LHCN-M2 (cell line): ENCODE measurements around the gene CAPN12. TPM values are rescaled to one million over a fixed set of nuclear protein-coding genes. Genes with fewer than 3 reads are reported as not detected.
A peak's percentile ranks its signal among the peaks of the same experiment; 100 is the strongest.

ENCODE experiments used
- DNase-seq: peaks from one replicate; pipeline ENCODE4 v3.0.0-alpha.2; 2012; ENCODE audit warnings: low read depth
- total RNA-seq: library from RNA; depleted of rRNA; stranded (reverse); fragments of >200 nt; gene quantifications from 2 replicates; pipeline ENCODE4 v1.2.3, GENCODE V29; 2014

The CAPN12 gene
- total RNA-seq, 1 experiment from 2014 or later = not detected

- no peak for DNase-seq
Observed at GRCh38 chr19:38739440-38740256, 4.6 kb downstream of the CAPN12 start.

- DNase-seq = no peak
Observed at GRCh38 chr19:38737921-38738737, 6.1 kb downstream of the CAPN12 start.

- DNase-seq = no peak
Observed at GRCh38 chr19:38737281-38737865, 6.9 kb downstream of the CAPN12 start.

- DNase-seq = no peak
Observed at GRCh38 chr19:38736413-38737280, 7.6 kb downstream of the CAPN12 start.

DNA sequence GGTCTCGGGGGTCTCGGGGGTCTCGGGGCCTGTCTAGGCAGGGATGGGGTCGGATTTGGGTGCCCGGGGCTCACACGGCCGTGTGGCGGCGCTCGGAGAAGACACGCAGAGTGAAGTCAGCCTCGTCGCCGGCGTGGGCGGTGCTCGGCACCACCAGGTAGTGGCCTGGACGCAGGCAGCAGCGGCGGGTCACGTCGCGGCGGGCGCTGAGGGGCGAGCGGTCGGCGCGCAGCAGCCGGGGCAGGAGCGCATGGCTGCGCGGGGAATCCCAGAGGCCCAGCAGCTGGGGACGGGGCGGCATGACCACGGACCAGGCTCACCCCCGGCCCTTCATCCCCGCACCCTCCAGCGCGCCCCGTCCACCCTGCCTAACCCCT, 8.2 kb downstream of the CAPN12 start:
- DNase-seq = no peak

DNA sequence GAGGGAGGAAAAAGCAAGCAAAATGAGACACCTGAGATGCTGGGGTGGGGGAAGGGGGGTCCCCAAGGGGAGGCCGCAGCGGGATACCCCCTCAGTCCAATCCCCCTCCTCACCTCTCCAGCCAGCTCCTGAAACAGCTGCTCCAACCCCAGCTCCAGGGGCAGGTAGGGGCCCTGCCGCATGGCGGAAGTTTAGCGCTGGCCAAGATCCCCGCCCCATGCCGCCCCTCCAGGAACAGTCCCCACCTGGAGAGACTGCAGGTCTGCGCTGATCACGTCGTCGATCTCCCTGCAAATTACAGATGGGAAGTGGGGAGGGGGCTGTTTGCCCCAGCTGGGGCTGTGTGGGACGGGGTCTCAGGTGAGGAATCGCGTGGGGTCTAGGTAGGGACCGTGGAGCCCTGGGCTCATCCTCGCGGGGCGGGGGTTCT, 9.0 kb downstream of the CAPN12 start:
- DNase-seq = no peak

DNA sequence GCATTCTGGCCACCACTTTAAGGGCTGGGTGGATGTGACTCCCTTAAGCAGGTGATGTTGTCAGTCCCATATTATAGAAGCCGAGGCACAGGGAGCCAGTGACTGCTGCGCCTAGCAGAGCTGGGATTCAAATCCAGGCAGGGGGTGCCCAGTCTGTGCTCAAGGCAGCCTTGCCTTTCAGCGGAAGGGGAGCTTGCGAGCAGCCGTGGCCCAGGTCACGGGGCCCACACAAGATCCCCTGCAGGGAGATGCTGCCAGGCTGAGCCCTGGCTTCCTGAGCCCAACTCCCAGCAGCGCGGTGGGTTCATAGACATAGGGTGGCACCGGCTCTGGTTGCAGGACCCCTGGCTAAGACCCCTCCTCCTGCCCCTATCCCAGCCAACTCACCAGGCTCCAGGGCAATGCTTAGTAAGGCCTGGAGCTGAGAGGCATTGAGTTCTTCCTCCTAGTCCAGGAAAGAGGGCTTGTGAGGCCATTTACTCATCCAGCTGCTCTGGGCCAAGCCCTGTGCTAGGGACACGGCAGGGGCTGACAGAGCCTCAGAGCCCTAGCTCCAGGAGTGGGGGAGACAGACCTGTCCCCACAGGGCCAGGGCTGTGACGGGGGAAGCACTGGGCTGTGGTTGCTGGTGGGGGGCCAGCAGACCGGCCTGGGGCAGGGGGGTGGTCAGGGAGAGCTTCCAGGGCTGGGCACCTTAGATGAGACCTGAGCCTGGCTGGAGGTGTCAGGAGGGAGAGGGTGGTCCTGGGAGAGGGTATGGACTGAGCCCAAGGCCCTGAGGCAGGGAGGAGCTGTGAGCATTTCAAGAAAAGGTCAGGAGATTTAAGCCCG, 9.6 kb downstream of the CAPN12 start:
- DNase-seq = peak; percentile 66

DNA sequence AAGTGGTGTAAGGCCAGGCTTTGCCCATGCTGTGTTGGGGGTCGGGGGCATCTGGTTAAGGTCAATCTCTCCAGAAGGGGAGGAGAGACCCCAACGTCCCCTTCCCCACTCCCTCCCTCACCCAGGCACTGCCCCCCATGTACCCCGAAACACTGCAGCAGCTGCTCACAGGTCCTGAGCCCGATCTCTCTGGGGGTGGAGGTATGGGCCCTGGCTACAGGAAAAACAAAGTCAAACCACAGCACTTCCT, 10.2 kb downstream of the CAPN12 start:
- DNase-seq = no peak

DNA sequence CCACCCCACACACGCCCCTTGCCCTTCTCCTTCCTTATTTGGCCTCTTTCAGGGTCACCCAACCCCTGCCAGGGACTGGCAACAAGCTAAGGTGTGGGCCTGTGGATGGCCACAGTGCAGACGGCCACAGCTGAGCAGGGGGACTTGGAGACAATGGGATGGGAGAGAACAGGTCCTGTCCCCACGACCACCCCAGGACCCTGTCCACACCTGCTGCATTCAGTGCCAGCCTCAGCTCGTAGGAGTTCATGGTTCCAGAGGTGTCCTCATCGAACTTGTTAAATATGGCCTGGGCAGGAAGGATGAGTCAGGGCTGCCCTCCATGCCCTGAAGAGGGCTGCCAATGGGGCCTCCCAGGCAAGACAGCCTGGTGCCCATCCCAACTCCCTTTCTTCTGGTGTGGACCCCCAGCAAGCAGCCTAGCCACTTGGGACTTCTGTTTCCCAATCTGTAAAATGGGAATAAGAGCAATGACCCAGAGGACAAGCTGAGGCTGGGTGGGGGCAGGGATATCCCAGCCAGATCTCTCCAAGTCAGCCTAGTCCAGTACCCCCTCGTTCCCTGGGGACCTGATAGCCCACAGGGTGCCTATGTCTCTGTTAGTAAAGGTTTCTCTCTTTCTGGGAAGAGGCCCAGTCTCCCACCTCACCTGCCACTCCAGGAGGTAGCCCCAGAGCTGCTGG, 10.6 kb downstream of the CAPN12 start:
- DNase-seq = peak; percentile 35

DNA sequence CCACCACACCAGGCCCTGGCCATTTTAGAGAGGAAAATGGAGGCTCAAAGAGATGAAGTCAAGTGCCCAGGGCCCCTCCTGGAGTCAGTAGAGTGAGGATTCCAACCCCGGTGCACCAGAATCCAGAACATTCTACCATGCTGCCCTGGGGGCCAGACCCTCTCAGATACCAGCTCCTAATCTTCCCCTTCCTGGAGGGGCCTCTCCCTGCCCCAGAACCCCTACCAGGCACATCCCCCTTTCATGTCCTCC, 11.1 kb downstream of the CAPN12 start:
- DNase-seq = no peak

GRCh38 chr19:38731654-38732301, 12.5 kb downstream of the CAPN12 start:
- DNase-seq = no peak

DNA sequence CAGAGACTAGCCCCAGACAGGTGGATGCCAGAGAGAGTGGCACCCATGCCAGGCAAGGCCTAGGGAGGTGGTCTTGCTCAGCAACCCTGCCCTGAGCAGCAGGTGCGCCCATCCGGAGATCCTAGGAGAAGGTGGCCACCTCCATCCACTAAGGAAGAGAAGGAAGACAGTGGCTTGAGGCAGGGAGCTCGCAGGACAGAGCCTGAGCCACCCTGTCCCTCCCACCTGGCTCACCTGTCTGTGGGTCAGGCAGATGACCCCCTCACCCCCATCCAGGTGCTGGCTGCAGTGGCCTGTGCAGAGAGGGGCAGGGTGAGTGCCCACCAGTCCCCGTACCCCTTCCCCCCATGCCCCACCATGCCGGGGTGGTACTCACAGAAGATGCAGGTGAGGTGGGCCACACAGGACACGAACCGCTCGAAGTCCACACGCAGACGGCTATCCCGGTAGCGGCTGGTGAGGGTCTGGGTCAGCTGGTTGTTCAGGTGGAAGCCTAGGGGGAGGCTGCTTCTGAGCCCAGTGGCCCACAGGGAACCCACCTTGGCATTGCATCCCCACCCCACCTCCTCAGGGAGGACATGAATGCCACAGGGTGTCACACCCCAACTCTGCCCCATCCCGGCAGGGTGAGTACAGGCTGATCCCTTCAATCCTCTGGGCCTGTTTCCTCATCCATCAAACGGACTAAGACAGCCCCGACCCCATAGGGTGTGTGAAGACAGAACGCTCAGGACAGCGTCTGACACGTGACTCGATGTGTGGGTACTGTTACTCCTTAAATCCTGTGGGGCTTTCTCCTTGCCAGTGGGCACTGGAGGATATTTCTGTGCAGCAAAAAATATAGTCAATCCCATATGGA, 13.3 kb downstream of the CAPN12 start:
- no peak for DNase-seq

- DNase-seq = no peak
Observed at GRCh38 chr19:38730470-38730730, 13.9 kb downstream of the CAPN12 start.

- peak; percentile 46 for DNase-seq
Observed at GRCh38 chr19:38729653-38730469, 14.4 kb downstream of the CAPN12 start.

- DNase-seq = no peak
Observed at GRCh38 chr19:38728752-38729541, 15.3 kb downstream of the CAPN12 start.

DNA sequence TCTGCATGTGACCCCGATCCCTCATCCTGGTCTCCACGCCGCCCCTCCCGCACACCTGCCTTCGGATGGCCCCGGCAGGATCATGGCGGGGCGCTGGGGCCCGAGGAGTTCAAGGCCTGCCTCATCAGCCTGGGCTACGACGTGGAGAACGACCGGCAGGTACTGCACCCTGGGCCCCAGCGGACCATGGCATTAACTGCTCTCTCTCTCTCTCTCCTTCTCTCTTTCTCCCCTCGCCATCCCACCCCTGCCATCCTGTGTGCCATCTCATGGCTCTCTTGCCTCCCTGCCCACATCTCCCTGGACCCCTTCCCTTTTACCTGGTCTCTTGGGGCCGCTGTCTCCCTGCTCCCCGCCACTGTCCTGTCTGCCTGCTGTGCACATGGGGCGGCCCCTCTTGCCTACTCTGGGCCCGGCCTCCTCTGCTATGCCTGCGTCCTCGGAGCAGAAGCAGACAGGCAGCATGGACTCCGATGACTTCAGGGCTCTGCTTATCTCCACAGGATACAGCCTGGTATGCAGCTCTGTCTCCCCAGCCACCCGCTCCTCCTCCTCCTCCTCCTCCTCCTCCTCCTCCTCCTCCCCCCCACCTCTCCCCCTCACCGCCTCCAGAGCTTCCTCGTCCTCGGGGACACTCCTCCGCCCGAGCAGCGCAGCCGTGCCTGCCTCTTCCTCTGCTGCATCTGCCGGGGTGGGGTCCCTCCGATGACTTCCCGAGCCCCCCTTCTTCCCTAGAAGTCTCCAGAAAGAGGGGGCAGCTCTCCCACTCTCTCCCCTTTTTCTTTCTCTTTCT, 16.2 kb downstream of the CAPN12 start:
- DNase-seq = no peak
